GM18526 (cell line): ENCODE results near the gene ARRB2.

ENCODE experiments used
- POLR2A ChIP-seq: IDR thresholded peaks from 3 replicates; pipeline ENCODE4 v1.6.1; 2011; ENCODE audit not compliant: insufficient read length; ENCODE audit errors: extremely low read depth

ARRB2 gene

GRCh38 chr17:4721203-4722135, 11.0 kb downstream of the ARRB2 start:
- TF ChIP-seq POLR2A = no peak

GRCh38 chr17:4722678-4723240, 12.3 kb downstream of the ARRB2 start:
- TF ChIP-seq POLR2A = no peak

DNA sequence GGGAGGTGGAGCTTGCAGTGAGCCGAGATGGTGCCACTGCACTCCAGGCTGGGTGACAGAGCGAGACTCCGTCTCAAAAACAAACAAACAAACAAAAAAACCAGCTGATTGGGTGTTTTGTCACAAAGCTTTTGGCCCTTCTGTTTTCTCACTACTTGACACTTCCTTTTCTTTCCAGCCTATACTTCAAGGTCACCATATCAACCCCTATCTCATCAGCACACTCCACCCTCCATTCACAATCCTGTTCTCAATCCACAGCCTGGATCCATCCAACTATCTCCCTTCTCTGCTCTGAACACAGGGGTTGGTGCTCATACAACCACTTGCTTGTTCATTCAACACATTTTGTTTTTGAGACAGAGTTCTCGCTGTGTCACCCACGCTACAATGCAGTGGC, 14.2 kb downstream of the ARRB2 start:
- no peak for TF ChIP-seq POLR2A

DNA sequence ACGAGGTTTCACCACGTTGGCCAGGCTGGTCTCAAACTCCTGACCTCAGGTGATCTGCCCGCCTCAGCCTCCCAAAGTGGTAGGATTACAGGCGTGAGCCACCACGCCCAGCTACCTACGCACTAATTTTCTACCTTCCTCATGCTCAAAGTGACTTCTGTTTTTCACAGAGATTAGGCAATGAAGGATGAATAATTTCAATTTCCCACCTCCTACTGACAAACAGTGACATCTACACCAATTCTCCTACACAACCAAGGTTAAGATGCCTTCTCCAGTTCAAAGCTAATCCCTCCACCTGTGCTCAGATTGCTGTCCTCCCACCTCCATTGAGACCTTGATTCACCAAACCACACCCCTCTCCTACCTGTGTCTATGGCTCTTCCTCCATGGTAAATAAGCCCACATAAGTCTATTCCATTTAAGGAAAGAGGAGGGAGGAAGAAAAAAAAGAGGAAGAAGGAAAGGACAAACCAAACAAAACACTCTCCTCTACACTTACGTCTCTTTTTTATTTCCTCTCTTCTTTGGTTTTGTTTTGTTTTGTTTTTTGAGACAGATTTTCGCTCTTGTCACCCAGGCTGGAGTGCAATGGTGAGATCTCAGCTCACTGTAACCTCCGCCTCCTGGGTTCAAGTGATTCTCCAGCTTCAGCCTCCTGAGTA, 15.3 kb downstream of the ARRB2 start:
- TF ChIP-seq POLR2A = no peak

GRCh38 chr17:4728124-4728523, 17.7 kb downstream of the ARRB2 start:
- TF ChIP-seq POLR2A = no peak

- TF ChIP-seq POLR2A = no peak
Observed at GRCh38 chr17:4733073-4733531, 22.7 kb downstream of the ARRB2 start.

DNA sequence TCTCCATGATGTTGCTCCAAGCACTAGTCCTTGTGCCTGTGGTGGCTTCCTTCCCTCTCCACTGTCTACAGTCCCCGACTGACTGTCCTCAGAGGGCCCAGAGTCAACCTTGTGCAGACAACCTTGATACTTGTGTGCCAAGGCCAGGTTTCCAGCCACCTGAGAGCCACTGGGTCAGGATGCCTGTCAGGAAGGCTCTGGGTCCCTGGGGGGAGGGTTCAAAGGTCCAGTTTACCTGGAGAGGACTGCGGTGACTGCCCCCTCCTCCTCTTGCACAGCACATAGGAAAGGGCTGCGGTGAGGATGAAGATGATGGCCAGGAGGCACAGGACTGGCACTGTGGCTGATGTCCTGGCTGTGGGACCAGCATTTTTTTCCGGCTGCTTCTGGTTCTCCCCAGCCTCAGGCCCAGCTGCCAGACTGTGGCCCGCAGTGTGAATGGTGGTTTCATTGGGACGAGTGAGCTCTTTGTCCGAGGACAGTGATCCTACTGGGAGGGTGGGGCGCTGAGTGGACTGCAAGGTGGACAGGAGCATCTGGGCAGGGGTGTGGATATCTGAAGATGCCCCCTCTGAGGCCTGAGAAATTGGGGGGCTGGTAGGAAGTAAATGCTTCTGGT, 24.5 kb downstream of the ARRB2 start:
- no peak for TF ChIP-seq POLR2A

GRCh38 chr17:4735876-4736651, 25.6 kb downstream of the ARRB2 start:
- no peak for TF ChIP-seq POLR2A

- no peak for TF ChIP-seq POLR2A
Observed at GRCh38 chr17:4738136-4739121, 28.0 kb downstream of the ARRB2 start.

DNA sequence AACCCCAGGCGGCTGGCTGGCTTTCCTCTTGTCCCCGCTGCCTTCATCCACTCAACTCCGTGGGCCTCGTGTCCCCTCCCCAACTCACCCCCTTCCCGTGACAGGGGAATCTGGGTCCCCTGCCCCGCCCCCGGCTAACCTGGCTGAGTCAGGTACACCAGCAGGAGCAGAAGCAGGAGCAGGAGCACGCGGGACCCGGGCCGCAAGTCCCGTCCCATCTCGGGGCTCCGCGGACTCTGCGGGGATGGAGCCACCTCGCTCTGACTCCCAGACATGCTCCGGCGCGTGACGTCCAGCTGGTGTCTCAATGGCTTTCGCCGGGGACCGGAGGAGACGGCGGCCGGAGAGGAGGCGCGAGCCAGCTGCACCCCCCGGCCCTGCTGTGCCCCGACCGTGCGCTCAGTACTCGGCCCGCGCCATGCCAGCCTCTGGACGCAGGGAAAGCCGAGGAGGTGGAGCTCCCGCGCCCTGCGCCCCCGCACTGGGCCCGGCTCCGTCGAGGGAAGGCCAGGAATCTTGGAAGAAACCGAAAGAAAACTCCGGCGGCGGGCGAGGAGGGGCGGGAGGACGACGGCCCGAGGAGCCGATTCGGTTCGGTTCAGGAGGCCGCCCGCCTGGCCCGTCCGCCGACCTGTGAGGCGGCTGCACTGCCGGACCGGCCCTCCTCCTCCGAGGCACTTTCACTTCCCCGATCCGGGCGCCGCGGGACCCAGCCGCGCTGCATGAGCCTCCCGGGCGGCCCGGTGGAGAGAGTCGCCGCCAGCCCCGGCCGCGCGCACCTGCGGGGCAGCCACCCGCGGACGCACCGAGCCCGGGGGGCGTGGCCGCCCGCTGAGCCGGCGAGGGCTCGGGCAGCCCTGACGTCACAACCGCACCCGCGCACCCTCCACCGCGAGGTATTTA, 28.9 kb downstream of the ARRB2 start, which contains the start of the genes CXCL16 and ZMYND15:
Gene CXCL16 (minus strand): TSS at position 807 of the 903 bp plus-strand sequence. CDS start 589 bp downstream, at position 218.
Gene ZMYND15 (plus strand): TSS at position 712 of the 903 bp plus-strand sequence. CDS start 716 bp downstream, outside the sequence.
- no peak for TF ChIP-seq POLR2A

GRCh38 chr17:4740025-4740351, 29.6 kb downstream of the ARRB2 start:
- TF ChIP-seq POLR2A = no peak

- no peak for TF ChIP-seq POLR2A
Observed at GRCh38 chr17:4740584-4740983, 30.2 kb downstream of the ARRB2 start.
